GM12864 (cell line): Measurements from ENCODE around the gene UTF1.

Experiments used
- DNase-seq: peaks from one replicate; pipeline ENCODE4 v3.0.0-alpha.2; 2011; ENCODE audit warnings: low read depth
- H3K4me3 ChIP-seq: 2 replicates; pipeline ENCODE4 v1.5.1; 2011; ENCODE audit warnings: mild to moderate bottlenecking, low read depth, low read length, control low read depth
- TF ChIP-seq, protein P1 (sequence below): IDR thresholded peaks from 2 replicates; pipeline ENCODE4 v1.5.1; 2011; ENCODE audit warnings: low read depth, mild to moderate bottlenecking, moderate library complexity, low read length, control low read depth, inconsistent platforms; ENCODE audit errors: missing control alignments

UTF1 gene

DNA sequence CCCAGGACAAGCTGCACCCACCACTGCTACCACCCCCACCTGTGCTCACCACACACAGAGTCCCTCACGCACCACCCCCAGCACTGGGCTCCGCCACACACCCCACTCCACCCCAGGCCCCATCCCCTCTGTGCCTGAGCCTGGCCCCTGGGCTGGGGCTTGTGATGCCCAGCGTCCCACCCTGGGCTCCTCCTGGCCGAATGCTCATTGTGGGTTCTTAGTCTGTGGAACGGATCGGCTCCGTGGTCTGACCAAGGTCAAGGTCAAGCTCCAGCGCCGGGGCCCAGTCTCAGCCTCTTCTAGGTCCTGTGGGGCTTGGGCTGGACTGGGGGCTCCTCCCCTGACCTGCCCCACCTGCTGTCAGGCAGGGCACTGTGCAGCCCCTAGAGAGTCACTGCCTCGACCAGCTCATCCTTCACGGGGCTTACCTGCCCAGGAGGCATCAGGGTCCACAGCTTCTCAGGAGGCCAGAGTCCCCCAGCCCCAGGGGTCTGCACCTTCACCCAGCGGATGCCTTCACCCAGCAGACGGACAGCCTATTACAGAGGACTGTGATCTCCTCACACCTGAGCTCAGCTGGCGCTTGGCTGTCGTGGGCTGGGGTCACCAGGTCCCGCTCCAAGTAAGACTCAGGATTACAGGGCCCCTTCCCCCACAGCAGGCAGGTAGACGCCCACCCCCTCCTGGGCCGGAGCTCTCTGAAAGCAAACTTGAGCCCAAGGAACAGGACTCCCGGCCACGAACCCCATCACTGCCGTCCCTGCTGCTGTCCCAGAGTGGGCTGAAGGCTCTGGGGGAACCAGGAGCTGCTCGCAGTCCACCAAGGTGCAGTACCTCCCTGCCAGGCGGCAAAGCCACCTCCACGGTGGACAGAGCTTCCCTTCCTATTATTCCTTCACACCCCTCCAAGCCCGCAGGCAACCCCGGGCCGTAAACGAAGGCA, 15.3 kb upstream of the UTF1 start:
- DNase-seq, result no peak
- TF ChIP-seq, protein P1, sequence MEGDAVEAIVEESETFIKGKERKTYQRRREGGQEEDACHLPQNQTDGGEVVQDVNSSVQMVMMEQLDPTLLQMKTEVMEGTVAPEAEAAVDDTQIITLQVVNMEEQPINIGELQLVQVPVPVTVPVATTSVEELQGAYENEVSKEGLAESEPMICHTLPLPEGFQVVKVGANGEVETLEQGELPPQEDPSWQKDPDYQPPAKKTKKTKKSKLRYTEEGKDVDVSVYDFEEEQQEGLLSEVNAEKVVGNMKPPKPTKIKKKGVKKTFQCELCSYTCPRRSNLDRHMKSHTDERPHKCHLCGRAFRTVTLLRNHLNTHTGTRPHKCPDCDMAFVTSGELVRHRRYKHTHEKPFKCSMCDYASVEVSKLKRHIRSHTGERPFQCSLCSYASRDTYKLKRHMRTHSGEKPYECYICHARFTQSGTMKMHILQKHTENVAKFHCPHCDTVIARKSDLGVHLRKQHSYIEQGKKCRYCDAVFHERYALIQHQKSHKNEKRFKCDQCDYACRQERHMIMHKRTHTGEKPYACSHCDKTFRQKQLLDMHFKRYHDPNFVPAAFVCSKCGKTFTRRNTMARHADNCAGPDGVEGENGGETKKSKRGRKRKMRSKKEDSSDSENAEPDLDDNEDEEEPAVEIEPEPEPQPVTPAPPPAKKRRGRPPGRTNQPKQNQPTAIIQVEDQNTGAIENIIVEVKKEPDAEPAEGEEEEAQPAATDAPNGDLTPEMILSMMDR, result no peak
- H3K4me3 ChIP-seq, result no peak overlapping the region

GRCh38 chr10:133215586-133215985, 14.4 kb upstream of the UTF1 start:
- no peak overlapping the region for H3K4me3 ChIP-seq
- DNase-seq, result no peak
- TF ChIP-seq, protein P1, result no peak

DNA sequence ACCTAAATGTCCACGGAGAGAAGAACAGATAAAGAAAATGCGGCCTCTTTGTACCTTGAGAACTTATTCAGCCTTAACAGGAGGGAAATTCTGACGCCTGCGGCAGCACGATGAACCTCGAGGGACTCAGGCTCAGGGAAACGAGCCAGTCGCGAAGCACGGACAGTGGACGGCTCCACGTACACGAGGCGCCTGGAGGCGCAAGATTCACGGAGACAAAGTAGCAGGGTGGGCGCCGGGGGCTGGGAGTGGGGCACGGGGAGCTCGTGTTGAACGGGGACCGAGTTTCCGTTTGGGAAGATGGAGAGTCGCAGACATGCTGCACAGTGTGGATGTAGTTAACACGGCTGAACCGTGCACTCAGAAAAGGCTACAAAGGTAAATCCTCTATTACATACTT, 13.2 kb upstream of the UTF1 start:
- no peak overlapping the region for H3K4me3 ChIP-seq
- no peak for DNase-seq
- TF ChIP-seq, protein P1, result no peak

DNA sequence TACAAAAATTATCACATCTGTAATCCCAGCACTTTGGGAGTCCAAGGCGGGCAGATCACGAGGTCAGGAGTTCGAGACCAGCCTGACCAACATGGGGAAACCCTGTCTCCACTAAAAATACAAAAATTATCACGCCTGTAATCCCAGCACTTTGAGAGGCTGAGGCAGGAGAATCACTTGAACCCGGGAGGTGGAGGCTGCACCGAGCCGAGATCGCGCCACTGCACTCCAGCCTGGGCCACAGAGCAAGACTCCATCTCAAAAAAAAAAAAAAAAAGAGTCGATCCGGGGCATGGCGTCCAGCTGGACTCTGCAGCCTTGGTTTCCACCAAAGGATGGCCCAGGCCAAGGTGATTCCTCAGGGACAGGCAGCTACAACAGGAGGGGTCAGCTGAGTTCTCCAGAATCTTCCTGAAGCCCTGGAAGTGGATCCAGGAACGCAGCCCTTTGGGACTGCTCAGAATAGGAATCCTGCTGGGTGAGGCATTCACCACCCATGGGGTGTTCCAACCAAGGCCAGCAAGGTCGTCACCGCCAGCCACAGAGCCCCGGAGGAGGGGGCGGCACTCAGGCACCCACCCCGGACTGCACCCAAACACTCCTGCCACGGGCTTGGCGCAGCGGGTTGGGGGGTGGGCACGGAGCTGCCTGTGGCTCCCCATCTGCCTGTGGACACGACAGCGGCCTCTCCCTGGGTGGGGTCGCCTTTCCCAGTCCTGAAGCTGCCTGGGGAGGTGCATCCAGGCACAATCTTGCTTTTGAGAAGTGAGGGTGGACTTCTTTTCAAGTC, 12.0 kb upstream of the UTF1 start:
- H3K4me3 ChIP-seq, result no peak overlapping the region
- no peak for DNase-seq
- TF ChIP-seq, protein P1, result no peak

GRCh38 chr10:133218891-133219290, 11.1 kb upstream of the UTF1 start:
- no peak for DNase-seq
- TF ChIP-seq, protein P1, result no peak
- no peak overlapping the region for H3K4me3 ChIP-seq

- no peak overlapping the region for H3K4me3 ChIP-seq
- TF ChIP-seq, protein P1, result no peak
- no peak for DNase-seq
Measured at GRCh38 chr10:133219782-133220181, 10.2 kb upstream of the UTF1 start.
